T-helper 1 cell treated with Interleukin-12 subunit alpha and Interleukin-12 subunit beta and Interleukin-4 antibody, amounts not matched to agents 30 μg/mL and 1 μg/mL, for 36 hours (primary cell): ENCODE measurements around the gene DIPK1C.

Experiments used
- H3K27ac Mint-ChIP-seq: one replicate; pipeline ENCODE4 v1.8.0; 2021; ENCODE audit warnings: mild to moderate bottlenecking, mixed read lengths
- H3K27me3 Mint-ChIP-seq: one replicate; pipeline ENCODE4 v1.8.0; 2021; ENCODE audit warnings: low read depth, mixed read lengths
- H3K36me3 Mint-ChIP-seq: one replicate; pipeline ENCODE4 v1.8.0; 2021; ENCODE audit warnings: low read depth, mixed read lengths
- H3K4me1 Mint-ChIP-seq: one replicate; pipeline ENCODE4 v1.8.0; 2021; ENCODE audit warnings: low read depth, mixed read lengths
- H3K4me3 Mint-ChIP-seq: one replicate; pipeline ENCODE4 v1.8.0; 2021; ENCODE audit warnings: mild to moderate bottlenecking, moderate library complexity, mixed read lengths
- H3K9me3 Mint-ChIP-seq: one replicate; pipeline ENCODE4 v1.8.0; 2021; ENCODE audit warnings: mixed read lengths

The DIPK1C gene

DNA sequence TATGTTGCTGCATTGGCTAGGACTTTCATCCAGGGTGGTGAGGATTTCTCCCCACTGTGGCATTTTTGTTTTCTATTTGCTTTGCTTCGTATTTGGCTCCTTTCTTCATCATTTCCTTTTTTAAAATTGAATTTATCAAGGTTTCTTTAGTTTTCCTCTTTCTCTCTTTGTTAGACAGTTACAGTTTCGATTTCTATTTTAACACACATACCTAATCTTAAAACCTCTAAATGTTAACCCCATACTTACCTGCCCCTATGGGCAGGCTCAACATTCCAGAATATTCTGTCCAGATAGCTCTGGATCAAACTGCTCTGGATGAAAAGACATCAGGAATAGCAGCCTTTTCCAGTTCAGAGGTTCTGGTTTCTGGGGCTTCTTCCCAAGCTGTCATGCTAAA, 49.2 kb downstream of the DIPK1C start:
- Mint-ChIP-seq H3K27ac (peak overlapping the region; percentile 96), H3K36me3 (peaks cover 2% of the 10 kb centered on the region), H3K4me1 (peaks cover 28% of the 10 kb centered on the region), H3K4me3 (peak overlapping the region; percentile 84), H3K27me3 (peaks cover 3% of the 10 kb centered on the region), H3K9me3 (peaks cover 4% of the 10 kb centered on the region)

DNA sequence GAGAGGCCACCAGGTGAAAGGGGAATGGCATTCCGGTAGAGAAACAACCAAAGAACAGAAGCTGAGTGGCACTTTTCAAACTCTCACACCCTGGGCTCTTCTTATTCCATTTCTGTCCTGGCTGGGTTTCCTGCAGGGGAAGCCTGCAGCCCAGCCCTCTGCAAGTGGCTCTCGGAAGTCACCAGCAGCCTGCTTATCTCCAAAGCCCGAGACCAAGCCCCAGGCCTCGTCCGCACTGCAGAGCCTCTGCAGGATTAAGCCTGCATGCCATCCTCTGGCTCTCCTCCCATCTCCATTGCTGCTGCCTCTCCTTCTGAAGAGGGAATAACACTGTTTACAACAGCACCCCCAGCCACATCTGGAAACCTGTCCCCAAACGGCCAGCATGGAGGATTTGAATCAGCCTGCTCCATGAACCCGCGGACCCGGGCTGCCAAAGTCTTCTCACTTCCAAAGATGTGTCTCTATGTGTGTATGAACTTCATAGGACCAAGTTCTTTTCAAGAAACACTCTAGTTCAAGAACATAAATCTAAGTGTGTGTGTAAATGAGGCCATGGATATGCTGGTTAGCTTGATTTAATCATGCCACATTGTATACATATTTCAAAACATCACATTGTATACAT, 54.2 kb downstream of the DIPK1C start:
- no peak overlapping the region for H3K27ac Mint-ChIP-seq
- H3K36me3 Mint-ChIP-seq = no peaks in the 10 kb centered on the region
- no peak overlapping the region for H3K4me3 Mint-ChIP-seq
- H3K9me3 Mint-ChIP-seq = peaks cover 4% of the 10 kb centered on the region
- peaks cover 15% of the 10 kb centered on the region for H3K27me3 Mint-ChIP-seq
- H3K4me1 Mint-ChIP-seq = peaks cover 13% of the 10 kb centered on the region

DNA sequence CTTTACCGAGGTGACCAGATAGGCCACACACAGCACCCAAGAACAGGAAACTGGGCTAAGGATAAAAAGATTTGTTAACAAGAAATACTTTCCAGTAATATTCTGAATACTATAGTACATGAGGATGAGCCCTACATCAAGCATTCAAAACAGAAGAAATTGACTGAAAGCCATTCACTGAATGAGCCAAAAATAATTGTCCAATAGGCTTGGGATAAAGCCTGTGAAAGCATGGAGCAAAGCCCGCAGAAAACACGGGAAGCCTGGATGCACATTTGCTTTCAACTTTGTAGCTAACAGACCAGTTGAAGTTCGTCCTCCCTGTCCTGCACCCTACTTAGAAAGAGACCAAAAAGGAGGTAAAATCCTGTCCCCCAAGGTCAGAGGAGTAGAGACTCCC, 56.3 kb downstream of the DIPK1C start:
- Mint-ChIP-seq H3K9me3 (peaks cover 4% of the 10 kb centered on the region), H3K36me3 (no peaks in the 10 kb centered on the region), H3K4me3 (no peak overlapping the region), H3K4me1 (peaks cover 6% of the 10 kb centered on the region), H3K27ac (no peak overlapping the region), H3K27me3 (peaks cover 16% of the 10 kb centered on the region)

- no peak overlapping the region for H3K27ac Mint-ChIP-seq
- peaks cover 27% of the 10 kb centered on the region for H3K27me3 Mint-ChIP-seq
- no peaks in the 10 kb centered on the region for H3K36me3 Mint-ChIP-seq
- H3K4me3 Mint-ChIP-seq = no peak overlapping the region
- H3K9me3 Mint-ChIP-seq = no peaks in the 10 kb centered on the region
- peaks cover 6% of the 10 kb centered on the region for H3K4me1 Mint-ChIP-seq
Observed at GRCh38 chr18:74399091-74399887, 57.8 kb downstream of the DIPK1C start.

- Mint-ChIP-seq H3K36me3 (no peaks in the 10 kb centered on the region), H3K27me3 (peaks cover 38% of the 10 kb centered on the region), H3K4me1 (peaks cover 6% of the 10 kb centered on the region)
Observed at GRCh38 chr18:74397572-74397971, 59.5 kb downstream of the DIPK1C start.

DNA sequence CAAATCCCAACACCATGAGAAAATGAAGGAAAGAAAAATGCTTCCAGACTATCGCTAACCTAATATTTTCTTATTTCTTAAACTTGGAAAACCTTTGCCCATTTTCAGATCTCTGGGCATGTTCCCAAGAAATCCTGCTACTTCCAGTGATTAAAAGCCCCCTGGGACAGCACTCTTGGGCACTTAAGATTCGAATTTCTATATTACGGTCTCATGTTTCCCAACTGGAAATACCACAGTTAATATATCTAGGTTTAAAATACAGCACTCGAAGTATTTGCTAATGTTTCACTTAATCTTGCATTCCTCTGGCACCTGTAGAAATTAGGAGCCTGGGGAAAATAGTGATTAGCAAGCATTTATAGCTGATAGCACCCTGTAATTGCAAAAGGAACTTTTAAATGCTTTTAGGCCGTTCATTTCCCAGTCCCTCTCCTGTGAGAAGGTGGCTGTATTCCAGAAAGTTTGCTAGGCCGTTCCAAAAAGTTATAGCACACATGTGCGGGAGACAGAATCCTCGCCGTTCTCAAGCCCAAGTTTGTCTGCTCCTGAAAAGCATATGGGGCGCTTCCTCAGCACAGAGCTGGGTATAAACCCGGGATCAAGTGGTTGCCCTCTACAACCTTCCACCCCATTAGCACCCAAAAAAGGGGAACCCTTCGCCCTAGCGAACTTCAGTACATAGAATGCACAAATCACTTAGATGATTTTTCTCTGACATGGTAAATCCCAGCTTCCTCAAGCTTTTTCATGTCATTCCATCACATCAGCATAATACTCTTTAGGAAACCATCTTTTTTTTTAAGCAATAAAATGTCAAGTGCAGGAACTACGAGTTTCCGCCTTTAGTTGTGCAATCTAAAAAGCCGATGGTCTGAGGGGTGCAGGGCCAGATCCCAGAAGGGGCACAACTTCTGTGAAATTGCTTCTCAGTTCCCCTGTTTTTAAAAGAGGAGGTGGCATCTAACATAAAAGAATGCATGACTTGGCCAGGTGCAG, 60.6 kb downstream of the DIPK1C start:
- H3K36me3 Mint-ChIP-seq = no peaks in the 10 kb centered on the region

More at GRCh38 chr18:74397572-74397971, 59.5 kb downstream of the DIPK1C start:
- no peak overlapping the region for H3K27ac Mint-ChIP-seq
- no peaks in the 10 kb centered on the region for H3K9me3 Mint-ChIP-seq
- H3K4me3 Mint-ChIP-seq = no peak overlapping the region

DNA sequence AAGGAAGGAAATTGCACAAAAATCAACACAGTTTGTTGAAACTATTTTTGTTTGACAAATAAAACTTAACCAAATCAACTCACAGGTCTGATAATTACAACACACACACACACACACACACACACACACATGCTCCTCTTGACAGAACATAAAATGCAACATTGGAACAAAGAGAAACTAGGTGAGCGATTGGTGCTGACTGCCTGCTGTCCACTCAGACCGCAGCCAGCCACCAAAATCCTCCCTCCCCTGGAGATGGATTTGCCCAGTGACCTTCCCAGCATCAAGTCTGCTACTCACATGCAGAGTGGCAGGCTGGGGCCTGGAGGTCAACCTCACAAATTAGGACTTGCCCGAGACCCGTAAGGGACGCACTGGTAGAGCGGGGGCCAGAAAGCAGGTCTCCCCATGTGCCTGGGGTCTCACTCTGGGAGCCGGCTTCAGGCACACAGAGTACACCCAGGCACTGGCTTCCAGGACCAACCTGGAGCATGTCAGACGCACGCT, 61.4 kb downstream of the DIPK1C start:
- H3K9me3 Mint-ChIP-seq = no peaks in the 10 kb centered on the region
- H3K36me3 Mint-ChIP-seq = no peaks in the 10 kb centered on the region
- H3K4me1 Mint-ChIP-seq = peaks cover 7% of the 10 kb centered on the region
- peaks cover 43% of the 10 kb centered on the region for H3K27me3 Mint-ChIP-seq
- no peak overlapping the region for H3K4me3 Mint-ChIP-seq
- H3K27ac Mint-ChIP-seq = no peak overlapping the region

More for the DNA sequence above, 60.6 kb downstream of the DIPK1C start:
- Mint-ChIP-seq H3K4me1 (peaks cover 6% of the 10 kb centered on the region), H3K27me3 (peaks cover 43% of the 10 kb centered on the region), H3K9me3 (no peaks in the 10 kb centered on the region), H3K4me3 (no peak overlapping the region), H3K27ac (no peak overlapping the region)

- Mint-ChIP-seq H3K27me3 (peaks cover 43% of the 10 kb centered on the region), H3K4me3 (no peak overlapping the region), H3K36me3 (no peaks in the 10 kb centered on the region), H3K27ac (no peak overlapping the region), H3K9me3 (no peaks in the 10 kb centered on the region), H3K4me1 (peaks cover 7% of the 10 kb centered on the region)
Observed at GRCh38 chr18:74395006-74395405, 62.1 kb downstream of the DIPK1C start.

DNA sequence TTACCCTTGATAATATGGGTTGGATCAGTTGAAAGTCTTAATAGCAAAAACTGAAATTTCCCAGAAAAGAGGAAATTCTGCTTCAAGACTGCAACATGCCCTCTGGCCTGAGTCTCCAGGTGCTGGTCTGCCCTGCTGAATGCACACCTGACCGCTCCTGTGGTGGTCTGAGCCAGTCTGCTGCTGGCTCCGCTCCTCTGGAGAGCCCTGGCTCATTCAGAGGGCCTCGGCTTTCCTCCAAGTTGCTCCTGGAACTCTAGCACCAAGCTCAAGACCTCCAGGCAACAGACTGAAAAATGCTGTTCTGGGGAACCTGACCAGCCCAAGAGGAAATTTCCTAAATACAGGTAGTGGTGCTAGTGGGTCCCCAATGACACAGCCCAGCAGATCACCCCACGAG, 64.8 kb downstream of the DIPK1C start:
- Mint-ChIP-seq H3K27ac (no peak overlapping the region), H3K4me1 (peaks cover 9% of the 10 kb centered on the region), H3K4me3 (no peak overlapping the region), H3K9me3 (no peaks in the 10 kb centered on the region), H3K36me3 (no peaks in the 10 kb centered on the region), H3K27me3 (peaks cover 40% of the 10 kb centered on the region)

- no peak overlapping the region for H3K27ac Mint-ChIP-seq
- H3K4me1 Mint-ChIP-seq = peaks cover 9% of the 10 kb centered on the region
- H3K36me3 Mint-ChIP-seq = no peaks in the 10 kb centered on the region
- H3K27me3 Mint-ChIP-seq = peaks cover 45% of the 10 kb centered on the region
- H3K9me3 Mint-ChIP-seq = no peaks in the 10 kb centered on the region
- H3K4me3 Mint-ChIP-seq = no peak overlapping the region
Observed at GRCh38 chr18:74390900-74391299, 66.2 kb downstream of the DIPK1C start.

GRCh38 chr18:74389991-74390390, 67.1 kb downstream of the DIPK1C start:
- H3K4me3 Mint-ChIP-seq = no peak overlapping the region
- peaks cover 43% of the 10 kb centered on the region for H3K27me3 Mint-ChIP-seq
- H3K27ac Mint-ChIP-seq = peak overlapping the region; percentile 28

DNA sequence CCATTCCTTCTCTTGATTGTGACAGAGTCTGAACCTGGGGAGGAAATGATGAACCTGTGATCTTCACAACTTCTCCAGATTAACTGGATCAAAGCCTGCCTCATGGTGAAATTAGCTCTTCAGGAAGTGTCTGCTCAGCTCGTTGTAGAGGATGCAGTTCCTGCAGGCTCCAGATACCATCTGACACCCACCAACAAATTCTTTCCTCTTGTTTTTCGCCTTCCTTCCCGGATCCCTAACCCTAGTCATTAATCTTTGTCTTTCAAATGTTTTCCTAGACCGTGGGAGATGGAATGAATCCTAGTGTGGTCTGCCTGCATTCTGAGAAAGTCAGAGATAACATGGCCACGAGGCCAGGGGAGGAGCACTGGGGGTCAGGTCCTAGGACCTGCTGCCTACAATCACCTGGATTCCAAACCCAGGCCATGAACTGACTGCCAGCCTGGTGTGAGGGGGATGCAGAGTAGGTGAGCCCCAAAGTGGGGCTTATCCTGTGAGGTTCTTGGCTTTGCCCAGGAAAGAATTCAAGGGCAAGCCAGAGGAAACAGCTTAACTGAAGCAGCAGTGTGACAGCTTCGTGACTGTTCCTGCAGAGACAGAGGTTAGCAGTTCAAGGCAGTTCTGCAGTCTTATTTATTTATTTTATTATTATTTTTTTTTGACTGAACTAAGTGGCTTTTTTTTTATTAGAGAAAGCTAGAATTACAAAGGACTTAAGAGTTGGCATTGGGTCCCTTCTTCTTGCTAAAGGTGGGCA, 67.8 kb downstream of the DIPK1C start:
- H3K27ac Mint-ChIP-seq = no peak overlapping the region
- no peaks in the 10 kb centered on the region for H3K36me3 Mint-ChIP-seq
- no peak overlapping the region for H3K4me3 Mint-ChIP-seq
- peaks cover 9% of the 10 kb centered on the region for H3K4me1 Mint-ChIP-seq
- no peaks in the 10 kb centered on the region for H3K9me3 Mint-ChIP-seq
- H3K27me3 Mint-ChIP-seq = peaks cover 37% of the 10 kb centered on the region

More at GRCh38 chr18:74389991-74390390, 67.1 kb downstream of the DIPK1C start:
- H3K36me3 Mint-ChIP-seq = no peaks in the 10 kb centered on the region
- H3K4me1 Mint-ChIP-seq = peaks cover 9% of the 10 kb centered on the region
- no peaks in the 10 kb centered on the region for H3K9me3 Mint-ChIP-seq

GRCh38 chr18:74388227-74388626, 68.9 kb downstream of the DIPK1C start:
- H3K4me1 Mint-ChIP-seq = peaks cover 9% of the 10 kb centered on the region
- H3K9me3 Mint-ChIP-seq = no peaks in the 10 kb centered on the region
- H3K27me3 Mint-ChIP-seq = peaks cover 31% of the 10 kb centered on the region
- H3K36me3 Mint-ChIP-seq = no peaks in the 10 kb centered on the region
- H3K4me3 Mint-ChIP-seq = no peak overlapping the region
- no peak overlapping the region for H3K27ac Mint-ChIP-seq
